H1 (cell line): ENCODE data around the gene TACC2. TPM values are rescaled to one million over a fixed set of nuclear protein-coding genes. Genes with fewer than 3 reads are reported as not detected.

Experiments
- BRCA1 ChIP-seq: IDR thresholded peaks from 2 replicates; pipeline ENCODE4 v1.6.1; 2012; ENCODE audit warnings: low read depth, low read length, improper control_type of control experiment
- HDAC6 ChIP-seq: IDR thresholded peaks from one replicate; pipeline ENCODE4 v1.7.1; 2012; ENCODE audit warnings: low read depth, mild to moderate bottlenecking, inconsistent platforms, low read length, moderate library complexity
- JUN ChIP-seq: IDR thresholded peaks from 2 replicates; pipeline ENCODE4 v1.6.1; 2011; ENCODE audit warnings: low read depth, mild to moderate bottlenecking, improper control_type of control experiment, low read length
- NRF1 ChIP-seq: IDR thresholded peaks from 2 replicates; pipeline ENCODE4 v1.6.1; 2011; ENCODE audit warnings: mild to moderate bottlenecking, low read depth, low read length, improper control_type of control experiment
- RXRA ChIP-seq: IDR thresholded peaks from 2 replicates; pipeline ENCODE4 v1.6.1; 2011; ENCODE audit warnings: low read depth, mild to moderate bottlenecking, low read length, moderate library complexity; ENCODE audit not compliant: insufficient read depth
- TAF7 ChIP-seq: optimal IDR thresholded peaks from 2 replicates; pipeline ENCODE3; 2011; ENCODE audit warnings: low read depth, mild to moderate bottlenecking, inconsistent platforms, low read length, moderate library complexity, borderline replicate concordance
- TEAD4 ChIP-seq: IDR thresholded peaks from 2 replicates; pipeline ENCODE4 v1.6.1; 2012; ENCODE audit warnings: low read depth, low read length, inconsistent platforms, mixed read lengths
- polyA plus RNA-seq, 7 experiments: library from polyadenylated mRNA; depleted of rRNA in 3 of 7; stranded (reverse) in 5 of 7; unstranded in 2 of 7; fragments of >200 nt in 5 of 7; fragments of 200-250 nt in 2 of 7; gene quantifications; 1 replicate in 5 of 7; 2 replicates in 1 of 7; 4 replicates in 1 of 7; pipeline versions ENCODE4 v1.2.1 to v1.2.3, GENCODE V29; 2011 to 2013; ENCODE audit warnings: missing spikeins in 2 of 7, mixed read lengths in 2 of 7
- total RNA-seq: library from RNA; stranded (reverse); fragmentation: NEBNext Ultra II Directional; extraction: Animal tissue kit (Norgen Biotek cat#: 25700); gene quantifications from 2 replicates; pipeline ENCODE4 v1.2.1, GENCODE V29; 2021
- TF ChIP-seq, protein P1 (sequence below): fragments of 300-600 bp; sonication (generic); IDR thresholded peaks from 2 replicates; pipeline ENCODE4 v1.7.1; 2012; ENCODE audit warnings: low read length, moderate library complexity, mild to moderate bottlenecking, inconsistent platforms; ENCODE audit not compliant: insufficient replicate concordance
- TF ChIP-seq, protein P2 (sequence below): IDR thresholded peaks from 2 replicates; pipeline ENCODE4 v1.6.1; 2012; ENCODE audit warnings: inconsistent platforms
- TF ChIP-seq, protein P3 (sequence below): IDR thresholded peaks from 2 replicates; pipeline ENCODE4 v1.6.1; 2012; ENCODE audit warnings: low read length, inconsistent platforms

TACC2 gene
- total and polyA plus RNA-seq, 2 of the 8 experiments (the other 6 are each of a cell fraction or from before 2014, with no cell fraction given), result 21.2 to 46.6 TPM

DNA sequence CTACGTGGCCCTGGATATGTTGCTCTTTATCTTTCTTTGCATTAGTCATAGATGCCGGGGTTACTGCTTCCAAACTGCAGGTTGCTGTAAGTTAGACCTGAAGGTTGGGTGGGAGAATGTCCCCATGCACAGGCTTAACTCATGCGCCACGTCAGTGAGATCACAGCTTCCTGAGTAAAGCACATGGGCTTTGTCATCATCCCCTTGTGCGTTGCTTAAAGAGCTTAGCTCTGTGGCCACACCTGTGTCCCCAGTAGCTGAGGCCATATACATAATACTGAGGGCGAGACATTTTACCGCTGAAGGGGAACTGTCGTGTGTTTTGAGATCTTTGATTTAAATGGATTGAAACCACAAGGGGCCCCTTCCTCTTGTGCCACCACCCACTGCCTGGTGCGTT lies 236.4 kb downstream of the TACC2 start (continued):
- TF ChIP-seq, protein P1, sequence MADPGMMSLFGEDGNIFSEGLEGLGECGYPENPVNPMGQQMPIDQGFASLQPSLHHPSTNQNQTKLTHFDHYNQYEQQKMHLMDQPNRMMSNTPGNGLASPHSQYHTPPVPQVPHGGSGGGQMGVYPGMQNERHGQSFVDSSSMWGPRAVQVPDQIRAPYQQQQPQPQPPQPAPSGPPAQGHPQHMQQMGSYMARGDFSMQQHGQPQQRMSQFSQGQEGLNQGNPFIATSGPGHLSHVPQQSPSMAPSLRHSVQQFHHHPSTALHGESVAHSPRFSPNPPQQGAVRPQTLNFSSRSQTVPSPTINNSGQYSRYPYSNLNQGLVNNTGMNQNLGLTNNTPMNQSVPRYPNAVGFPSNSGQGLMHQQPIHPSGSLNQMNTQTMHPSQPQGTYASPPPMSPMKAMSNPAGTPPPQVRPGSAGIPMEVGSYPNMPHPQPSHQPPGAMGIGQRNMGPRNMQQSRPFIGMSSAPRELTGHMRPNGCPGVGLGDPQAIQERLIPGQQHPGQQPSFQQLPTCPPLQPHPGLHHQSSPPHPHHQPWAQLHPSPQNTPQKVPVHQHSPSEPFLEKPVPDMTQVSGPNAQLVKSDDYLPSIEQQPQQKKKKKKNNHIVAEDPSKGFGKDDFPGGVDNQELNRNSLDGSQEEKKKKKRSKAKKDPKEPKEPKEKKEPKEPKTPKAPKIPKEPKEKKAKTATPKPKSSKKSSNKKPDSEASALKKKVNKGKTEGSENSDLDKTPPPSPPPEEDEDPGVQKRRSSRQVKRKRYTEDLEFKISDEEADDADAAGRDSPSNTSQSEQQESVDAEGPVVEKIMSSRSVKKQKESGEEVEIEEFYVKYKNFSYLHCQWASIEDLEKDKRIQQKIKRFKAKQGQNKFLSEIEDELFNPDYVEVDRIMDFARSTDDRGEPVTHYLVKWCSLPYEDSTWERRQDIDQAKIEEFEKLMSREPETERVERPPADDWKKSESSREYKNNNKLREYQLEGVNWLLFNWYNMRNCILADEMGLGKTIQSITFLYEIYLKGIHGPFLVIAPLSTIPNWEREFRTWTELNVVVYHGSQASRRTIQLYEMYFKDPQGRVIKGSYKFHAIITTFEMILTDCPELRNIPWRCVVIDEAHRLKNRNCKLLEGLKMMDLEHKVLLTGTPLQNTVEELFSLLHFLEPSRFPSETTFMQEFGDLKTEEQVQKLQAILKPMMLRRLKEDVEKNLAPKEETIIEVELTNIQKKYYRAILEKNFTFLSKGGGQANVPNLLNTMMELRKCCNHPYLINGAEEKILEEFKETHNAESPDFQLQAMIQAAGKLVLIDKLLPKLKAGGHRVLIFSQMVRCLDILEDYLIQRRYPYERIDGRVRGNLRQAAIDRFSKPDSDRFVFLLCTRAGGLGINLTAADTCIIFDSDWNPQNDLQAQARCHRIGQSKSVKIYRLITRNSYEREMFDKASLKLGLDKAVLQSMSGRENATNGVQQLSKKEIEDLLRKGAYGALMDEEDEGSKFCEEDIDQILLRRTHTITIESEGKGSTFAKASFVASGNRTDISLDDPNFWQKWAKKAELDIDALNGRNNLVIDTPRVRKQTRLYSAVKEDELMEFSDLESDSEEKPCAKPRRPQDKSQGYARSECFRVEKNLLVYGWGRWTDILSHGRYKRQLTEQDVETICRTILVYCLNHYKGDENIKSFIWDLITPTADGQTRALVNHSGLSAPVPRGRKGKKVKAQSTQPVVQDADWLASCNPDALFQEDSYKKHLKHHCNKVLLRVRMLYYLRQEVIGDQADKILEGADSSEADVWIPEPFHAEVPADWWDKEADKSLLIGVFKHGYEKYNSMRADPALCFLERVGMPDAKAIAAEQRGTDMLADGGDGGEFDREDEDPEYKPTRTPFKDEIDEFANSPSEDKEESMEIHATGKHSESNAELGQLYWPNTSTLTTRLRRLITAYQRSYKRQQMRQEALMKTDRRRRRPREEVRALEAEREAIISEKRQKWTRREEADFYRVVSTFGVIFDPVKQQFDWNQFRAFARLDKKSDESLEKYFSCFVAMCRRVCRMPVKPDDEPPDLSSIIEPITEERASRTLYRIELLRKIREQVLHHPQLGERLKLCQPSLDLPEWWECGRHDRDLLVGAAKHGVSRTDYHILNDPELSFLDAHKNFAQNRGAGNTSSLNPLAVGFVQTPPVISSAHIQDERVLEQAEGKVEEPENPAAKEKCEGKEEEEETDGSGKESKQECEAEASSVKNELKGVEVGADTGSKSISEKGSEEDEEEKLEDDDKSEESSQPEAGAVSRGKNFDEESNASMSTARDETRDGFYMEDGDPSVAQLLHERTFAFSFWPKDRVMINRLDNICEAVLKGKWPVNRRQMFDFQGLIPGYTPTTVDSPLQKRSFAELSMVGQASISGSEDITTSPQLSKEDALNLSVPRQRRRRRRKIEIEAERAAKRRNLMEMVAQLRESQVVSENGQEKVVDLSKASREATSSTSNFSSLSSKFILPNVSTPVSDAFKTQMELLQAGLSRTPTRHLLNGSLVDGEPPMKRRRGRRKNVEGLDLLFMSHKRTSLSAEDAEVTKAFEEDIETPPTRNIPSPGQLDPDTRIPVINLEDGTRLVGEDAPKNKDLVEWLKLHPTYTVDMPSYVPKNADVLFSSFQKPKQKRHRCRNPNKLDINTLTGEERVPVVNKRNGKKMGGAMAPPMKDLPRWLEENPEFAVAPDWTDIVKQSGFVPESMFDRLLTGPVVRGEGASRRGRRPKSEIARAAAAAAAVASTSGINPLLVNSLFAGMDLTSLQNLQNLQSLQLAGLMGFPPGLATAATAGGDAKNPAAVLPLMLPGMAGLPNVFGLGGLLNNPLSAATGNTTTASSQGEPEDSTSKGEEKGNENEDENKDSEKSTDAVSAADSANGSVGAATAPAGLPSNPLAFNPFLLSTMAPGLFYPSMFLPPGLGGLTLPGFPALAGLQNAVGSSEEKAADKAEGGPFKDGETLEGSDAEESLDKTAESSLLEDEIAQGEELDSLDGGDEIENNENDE, result no peak
- TF ChIP-seq JUN (no peak), TAF7 (no peak), NRF1 (no peak), HDAC6 (no peak), BRCA1 (no peak), TEAD4 (no peak), RXRA (no peak)
- TF ChIP-seq, protein P2, sequence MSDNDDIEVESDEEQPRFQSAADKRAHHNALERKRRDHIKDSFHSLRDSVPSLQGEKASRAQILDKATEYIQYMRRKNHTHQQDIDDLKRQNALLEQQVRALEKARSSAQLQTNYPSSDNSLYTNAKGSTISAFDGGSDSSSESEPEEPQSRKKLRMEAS, result no peak
- TF ChIP-seq, protein P3, sequence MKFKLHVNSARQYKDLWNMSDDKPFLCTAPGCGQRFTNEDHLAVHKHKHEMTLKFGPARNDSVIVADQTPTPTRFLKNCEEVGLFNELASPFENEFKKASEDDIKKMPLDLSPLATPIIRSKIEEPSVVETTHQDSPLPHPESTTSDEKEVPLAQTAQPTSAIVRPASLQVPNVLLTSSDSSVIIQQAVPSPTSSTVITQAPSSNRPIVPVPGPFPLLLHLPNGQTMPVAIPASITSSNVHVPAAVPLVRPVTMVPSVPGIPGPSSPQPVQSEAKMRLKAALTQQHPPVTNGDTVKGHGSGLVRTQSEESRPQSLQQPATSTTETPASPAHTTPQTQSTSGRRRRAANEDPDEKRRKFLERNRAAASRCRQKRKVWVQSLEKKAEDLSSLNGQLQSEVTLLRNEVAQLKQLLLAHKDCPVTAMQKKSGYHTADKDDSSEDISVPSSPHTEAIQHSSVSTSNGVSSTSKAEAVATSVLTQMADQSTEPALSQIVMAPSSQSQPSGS, result no peak
